ENCODE results near the gene ADAMTS16.

Gene ADAMTS16

DNA sequence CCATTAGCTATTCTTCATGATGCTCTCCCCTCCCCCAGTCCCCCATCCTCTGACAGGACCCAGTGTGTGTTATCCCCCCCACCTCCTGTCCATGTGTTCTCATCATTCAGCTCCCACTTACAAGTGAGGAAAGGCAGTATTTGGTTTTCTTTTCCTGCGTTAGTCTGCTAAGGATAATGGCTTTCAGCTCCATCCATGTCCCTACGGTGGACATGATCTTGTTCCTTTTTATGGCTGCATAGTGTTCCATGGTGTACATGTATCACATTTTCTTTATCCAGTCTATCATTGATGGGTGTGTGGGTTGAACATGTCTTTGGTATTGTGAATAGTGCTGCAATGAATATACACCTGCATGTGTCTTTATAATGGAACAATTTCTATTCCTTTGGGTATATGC lies 181.0 kb downstream of the ADAMTS16 start:
- Histone ChIP-seq H3K27me3 (replicated peaks; ENCODE audit: insufficient read depth, low read length) (no peaks in the 10 kb centered on the region), H3K79me2 (ENCODE audit: low read length) (no peaks in the 10 kb centered on the region), H3K27ac (ENCODE audit: low read length) (no peak overlapping the region), H3K4me1 (ENCODE audit: low read length) (no peaks in the 10 kb centered on the region), H2AFZ (ENCODE audit: low read length) (no peak overlapping the region), H3K36me3 (replicated peaks; ENCODE audit: insufficient read depth, low read length) (no peaks in the 10 kb centered on the region), H3K9ac (ENCODE audit: low read length) (no peak overlapping the region), H4K20me1 (ENCODE audit: insufficient read depth, low read length) (no peaks in the 10 kb centered on the region), H3K9me3 (replicated peaks; ENCODE audit: insufficient read depth, low read length) (no peaks in the 10 kb centered on the region), H3K4me2 (ENCODE audit: low read depth, low read length) (no peak overlapping the region), H3F3A (ENCODE audit: insufficient read depth, low read length) (no peaks in the 10 kb centered on the region), H3K9me2 (replicated peaks; ENCODE audit: insufficient read depth, low read length) (no peaks in the 10 kb centered on the region), H3K4me3 (ENCODE audit: low read length) (no peak overlapping the region)
- no peak for DNase-seq
- TF ChIP-seq CTCF (IDR thresholded peaks at IDR 0.05; ENCODE audit: low read length) (no peak), EZH2phosphoT487 (IDR thresholded peaks at IDR 0.05; ENCODE audit: low read length) (no peak), EZH2 (optimal IDR thresholded peaks at IDR 0.05; ENCODE audit: low read depth, low read length) (no peak)

DNA sequence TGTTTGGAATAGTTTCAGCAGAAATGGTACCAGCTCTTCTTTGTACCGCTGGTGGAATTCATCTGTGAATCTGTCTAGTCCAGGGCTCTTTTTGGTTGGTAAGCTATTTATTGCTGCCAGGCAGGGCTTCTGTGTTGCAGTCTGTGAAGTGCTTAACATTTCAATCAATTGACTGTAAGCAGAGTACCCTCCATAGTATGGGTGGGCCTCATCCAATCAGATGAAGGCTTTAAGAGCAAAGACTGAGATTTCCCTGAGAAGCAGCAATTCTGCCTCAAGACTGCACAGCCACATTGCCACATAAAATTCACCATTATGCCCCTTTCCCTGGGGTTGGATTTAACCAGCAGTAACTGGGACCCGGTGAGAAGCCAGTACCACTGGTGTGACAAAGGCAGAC lies 183.4 kb downstream of the ADAMTS16 start:
- H3K9ac ChIP-seq (ENCODE audit: low read length) = no peak overlapping the region
- no peak overlapping the region for H3K4me3 ChIP-seq (ENCODE audit: low read length)
- H3K36me3 ChIP-seq (replicated peaks; ENCODE audit: insufficient read depth, low read length) = no peaks in the 10 kb centered on the region
- no peak for DNase-seq
- H3K9me3 ChIP-seq (replicated peaks; ENCODE audit: insufficient read depth, low read length) = no peaks in the 10 kb centered on the region
- H3K79me2 ChIP-seq (ENCODE audit: low read length) = no peaks in the 10 kb centered on the region
- H3F3A ChIP-seq (ENCODE audit: insufficient read depth, low read length) = no peaks in the 10 kb centered on the region
- no peak for TF ChIP-seq EZH2 (optimal IDR thresholded peaks at IDR 0.05; ENCODE audit: low read depth, low read length)
- TF ChIP-seq CTCF (IDR thresholded peaks at IDR 0.05; ENCODE audit: low read length) = no peak
- TF ChIP-seq EZH2phosphoT487 (IDR thresholded peaks at IDR 0.05; ENCODE audit: low read length) = no peak
- H4K20me1 ChIP-seq (ENCODE audit: insufficient read depth, low read length) = no peaks in the 10 kb centered on the region
- H3K27ac ChIP-seq (ENCODE audit: low read length) = no peak overlapping the region
- no peak overlapping the region for H2AFZ ChIP-seq (ENCODE audit: low read length)
- no peaks in the 10 kb centered on the region for H3K4me1 ChIP-seq (ENCODE audit: low read length)
- H3K9me2 ChIP-seq (replicated peaks; ENCODE audit: insufficient read depth, low read length) = no peaks in the 10 kb centered on the region
- no peaks in the 10 kb centered on the region for H3K27me3 ChIP-seq (replicated peaks; ENCODE audit: insufficient read depth, low read length)
- H3K4me2 ChIP-seq (ENCODE audit: low read depth, low read length) = no peak overlapping the region

DNA sequence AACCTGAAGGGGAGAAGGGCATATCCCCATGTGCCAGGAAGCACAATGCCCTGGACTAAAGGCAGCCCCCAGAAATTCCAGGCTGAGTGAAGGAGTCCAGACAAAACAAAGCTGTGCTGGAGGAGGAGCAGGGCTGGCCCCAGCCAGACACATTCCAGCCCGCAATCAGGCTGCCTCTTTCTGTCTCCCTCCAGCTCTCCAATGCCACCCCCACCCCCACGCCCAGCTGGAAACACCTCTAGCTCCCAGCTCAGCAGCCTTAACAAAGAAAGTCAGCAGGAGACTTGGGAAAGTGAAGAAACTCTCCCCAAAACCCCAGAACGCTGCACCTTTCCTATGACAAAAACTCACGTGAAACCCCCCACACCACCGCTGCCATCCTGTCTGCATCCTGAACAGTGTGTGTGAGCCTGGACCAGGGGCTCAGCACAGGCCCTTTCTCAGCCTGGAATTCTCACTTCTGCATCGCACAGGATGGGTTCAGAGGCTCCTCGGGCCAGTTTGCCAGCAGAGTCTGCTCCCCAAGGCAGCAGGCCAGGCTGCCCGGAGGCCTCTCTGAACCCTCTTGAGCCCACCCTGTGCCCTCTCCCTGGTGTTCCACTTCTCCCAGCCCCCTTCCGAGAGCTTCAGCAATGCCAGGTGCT lies 186.1 kb downstream of the ADAMTS16 start:
- H2AFZ ChIP-seq (ENCODE audit: low read length) = no peak overlapping the region
- H3K4me1 ChIP-seq (ENCODE audit: low read length) = no peaks in the 10 kb centered on the region
- H3K9ac ChIP-seq (ENCODE audit: low read length) = no peak overlapping the region
- no peaks in the 10 kb centered on the region for H3K9me2 ChIP-seq (replicated peaks; ENCODE audit: insufficient read depth, low read length)
- H3K4me2 ChIP-seq (ENCODE audit: low read depth, low read length) = no peak overlapping the region
- no peak for DNase-seq
- H3K79me2 ChIP-seq (ENCODE audit: low read length) = no peaks in the 10 kb centered on the region
- no peak for TF ChIP-seq EZH2 (optimal IDR thresholded peaks at IDR 0.05; ENCODE audit: low read depth, low read length)
- no peak for TF ChIP-seq EZH2phosphoT487 (IDR thresholded peaks at IDR 0.05; ENCODE audit: low read length)
- TF ChIP-seq CTCF (IDR thresholded peaks at IDR 0.05; ENCODE audit: low read length) = no peak
- H3F3A ChIP-seq (ENCODE audit: insufficient read depth, low read length) = no peaks in the 10 kb centered on the region
- no peak overlapping the region for H3K27ac ChIP-seq (ENCODE audit: low read length)
- no peaks in the 10 kb centered on the region for H3K36me3 ChIP-seq (replicated peaks; ENCODE audit: insufficient read depth, low read length)
- no peaks in the 10 kb centered on the region for H3K27me3 ChIP-seq (replicated peaks; ENCODE audit: insufficient read depth, low read length)
- no peak overlapping the region for H3K4me3 ChIP-seq (ENCODE audit: low read length)
- H4K20me1 ChIP-seq (ENCODE audit: insufficient read depth, low read length) = no peaks in the 10 kb centered on the region
- no peaks in the 10 kb centered on the region for H3K9me3 ChIP-seq (replicated peaks; ENCODE audit: insufficient read depth, low read length)

Data from MM.1S (cell line).